Astrocyte of the spinal cord (primary cell): ENCODE results near the gene KCNH8.
A peak's percentile ranks its signal among the peaks of the same experiment; 100 is the strongest.

ENCODE experiments used
- DNase-seq: peaks from one replicate; pipeline ENCODE4 v3.0.0; 2011; ENCODE audit warnings: low read depth, low spot score
- H3K4me3 ChIP-seq: 2 replicates; pipeline ENCODE4 v1.5.1; 2011; ENCODE audit warnings: low read depth, mild to moderate bottlenecking, low read length, moderate library complexity
- CTCF ChIP-seq: IDR thresholded peaks from 2 replicates; pipeline ENCODE4 v1.5.1; 2012; ENCODE audit warnings: low read depth, mild to moderate bottlenecking, low read length, inconsistent platforms
- in situ Hi-C: cut with HindIII; loops from 2 replicates; pipeline ENCODE4 v1.10.0; 2017; ENCODE audit warnings: low sequenced_read_pairs

The KCNH8 gene

DNA sequence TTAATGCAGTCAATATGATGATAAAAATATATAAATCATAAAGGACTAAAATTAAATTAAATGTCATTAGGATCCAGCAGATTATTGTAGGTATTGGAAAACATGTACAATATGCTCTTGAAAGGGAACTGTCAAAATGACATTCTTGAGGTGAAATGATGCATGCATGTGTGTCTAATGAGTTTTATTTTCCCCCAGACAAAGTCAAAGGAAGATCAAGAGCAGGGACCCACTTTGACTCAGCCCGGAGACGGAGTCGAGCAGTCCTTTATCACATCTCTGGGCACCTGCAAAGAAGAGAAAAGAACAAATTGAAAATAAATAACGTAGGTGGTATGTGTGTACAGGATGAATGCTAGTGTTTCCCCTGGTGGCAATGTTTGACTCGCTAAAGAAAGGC is 194.1 kb downstream of the KCNH8 start:
- in situ Hi-C loops = no loop called here
- no peak overlapping the region for H3K4me3 ChIP-seq

GRCh38 chr3:19346759-19347158 is 198.4 kb downstream of the KCNH8 start:
- in situ Hi-C loops = no loop called here
- no peak for DNase-seq
- H3K4me3 ChIP-seq = no peak overlapping the region
- TF ChIP-seq CTCF = no peak

More for the DNA sequence above, 194.1 kb downstream of the KCNH8 start:
- TF ChIP-seq CTCF = no peak
- DNase-seq = no peak

DNA sequence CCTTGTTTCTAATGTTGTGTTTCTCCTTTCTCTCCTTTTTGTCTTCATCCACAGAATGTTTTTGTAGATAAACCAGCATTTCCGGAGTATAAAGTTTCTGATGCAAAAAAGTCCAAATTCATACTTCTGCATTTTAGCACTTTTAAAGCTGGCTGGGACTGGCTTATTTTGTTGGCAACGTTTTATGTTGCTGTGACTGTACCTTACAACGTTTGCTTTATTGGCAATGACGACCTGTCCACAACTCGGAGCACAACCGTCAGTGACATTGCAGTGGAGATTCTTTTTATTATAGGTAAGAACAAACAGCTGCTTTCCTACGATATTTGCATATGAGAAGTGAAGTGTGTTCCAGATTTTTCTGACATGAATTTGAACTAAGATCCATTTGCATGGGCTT is 199.4 kb downstream of the KCNH8 start:
- TF ChIP-seq CTCF = no peak
- in situ Hi-C loops = no loop called here
- no peak for DNase-seq
- H3K4me3 ChIP-seq = no peak overlapping the region

- no peak overlapping the region for H3K4me3 ChIP-seq
- no peak for DNase-seq
- in situ Hi-C loops = no loop called here
- no peak for TF ChIP-seq CTCF
Measured at GRCh38 chr3:19348500-19348899, 200.2 kb downstream of the KCNH8 start.

- peak; percentile 58 for TF ChIP-seq CTCF
- no peak overlapping the region for H3K4me3 ChIP-seq
- in situ Hi-C loops = no loop called here
- DNase-seq = peak; percentile 9
Measured at GRCh38 chr3:19348941-19349564, 200.7 kb downstream of the KCNH8 start.

GRCh38 chr3:19357947-19358346 is 209.6 kb downstream of the KCNH8 start:
- no peak for TF ChIP-seq CTCF
- in situ Hi-C loops = no loop called here
- no peak overlapping the region for H3K4me3 ChIP-seq
- no peak for DNase-seq
